HK-2 (cell line): ENCODE data around the gene RASGRF1.

Source experiments
- DNase-seq: peaks from one replicate; pipeline ENCODE4 v3.0.0-alpha.2; 2018; ENCODE audit not compliant: unreplicated experiment

Gene RASGRF1

DNA sequence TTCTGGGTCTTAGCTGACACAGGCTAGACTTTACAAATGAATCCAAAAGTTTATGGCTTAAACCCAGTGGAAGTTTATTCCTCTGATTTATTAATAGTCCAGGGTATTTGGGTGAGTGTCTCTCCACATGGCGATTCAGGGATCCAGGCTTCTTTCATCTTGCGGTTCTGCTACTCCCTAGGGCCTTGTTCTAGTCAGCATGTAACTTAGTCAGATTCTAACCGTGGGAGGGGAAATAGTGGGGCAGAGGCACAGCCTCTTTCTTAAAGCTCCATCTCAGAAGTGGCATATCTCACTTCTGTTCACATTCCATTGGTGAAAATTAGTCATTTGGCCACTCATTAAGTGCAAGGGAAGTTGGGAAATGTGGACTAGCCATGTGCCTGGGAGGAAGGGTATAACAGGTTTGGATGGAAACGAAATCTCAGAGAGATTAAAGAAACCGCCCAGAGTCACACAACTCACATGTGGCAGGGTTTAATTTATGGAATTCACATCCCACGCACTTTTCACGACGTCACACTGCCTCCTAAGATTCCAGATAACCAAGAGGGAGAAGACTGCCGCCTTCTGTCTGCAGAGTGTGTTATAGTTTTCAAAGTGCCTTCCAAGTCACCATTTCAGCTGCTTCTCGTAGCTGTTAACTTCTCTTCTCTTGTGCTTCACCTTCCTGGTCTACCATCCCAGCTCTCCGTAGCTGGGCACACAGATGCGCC is 11.4 kb upstream of the RASGRF1 start:
- DNase-seq = no peak

DNA sequence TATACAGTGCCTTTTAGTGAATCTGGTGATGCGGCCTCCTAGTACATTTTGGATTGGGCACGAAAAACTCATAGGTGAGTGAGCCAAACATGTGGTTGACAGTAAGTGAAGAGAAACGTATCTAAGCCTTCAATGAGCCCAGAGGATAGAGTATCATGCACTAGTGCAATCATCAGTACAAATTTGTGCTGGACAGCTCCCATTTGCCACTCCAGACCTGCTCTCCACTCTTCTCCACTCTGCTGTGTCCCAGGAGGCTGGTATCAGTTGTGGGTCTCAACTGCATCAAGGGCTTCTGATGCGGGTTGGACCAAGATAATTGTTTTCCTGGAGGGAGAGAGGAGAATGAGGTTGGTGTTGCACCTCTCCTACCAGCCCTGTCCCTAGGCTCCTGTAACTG is 9.1 kb upstream of the RASGRF1 start:
- DNase-seq = no peak

DNA sequence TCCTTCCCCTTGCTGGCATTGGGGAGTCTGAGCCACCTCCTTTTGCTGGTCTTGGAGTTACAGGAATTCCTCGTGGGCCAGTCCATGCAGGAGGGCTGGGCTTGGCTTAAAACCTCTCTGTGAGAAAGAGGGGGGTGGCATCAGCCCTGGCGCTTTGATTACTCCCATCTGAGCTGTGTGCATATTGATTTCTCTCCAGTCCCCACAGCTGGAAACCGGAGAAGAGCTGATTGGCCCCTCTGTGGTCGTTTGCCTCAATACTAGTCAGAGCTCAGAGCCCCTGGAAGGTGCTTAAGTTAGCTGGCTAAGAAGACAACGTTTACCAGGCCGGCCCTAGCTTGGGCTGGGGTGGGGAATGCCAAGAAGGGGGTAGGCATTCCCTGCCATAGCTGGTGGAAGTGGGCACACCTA is 4.0 kb upstream of the RASGRF1 start:
- DNase-seq = no peak

DNA sequence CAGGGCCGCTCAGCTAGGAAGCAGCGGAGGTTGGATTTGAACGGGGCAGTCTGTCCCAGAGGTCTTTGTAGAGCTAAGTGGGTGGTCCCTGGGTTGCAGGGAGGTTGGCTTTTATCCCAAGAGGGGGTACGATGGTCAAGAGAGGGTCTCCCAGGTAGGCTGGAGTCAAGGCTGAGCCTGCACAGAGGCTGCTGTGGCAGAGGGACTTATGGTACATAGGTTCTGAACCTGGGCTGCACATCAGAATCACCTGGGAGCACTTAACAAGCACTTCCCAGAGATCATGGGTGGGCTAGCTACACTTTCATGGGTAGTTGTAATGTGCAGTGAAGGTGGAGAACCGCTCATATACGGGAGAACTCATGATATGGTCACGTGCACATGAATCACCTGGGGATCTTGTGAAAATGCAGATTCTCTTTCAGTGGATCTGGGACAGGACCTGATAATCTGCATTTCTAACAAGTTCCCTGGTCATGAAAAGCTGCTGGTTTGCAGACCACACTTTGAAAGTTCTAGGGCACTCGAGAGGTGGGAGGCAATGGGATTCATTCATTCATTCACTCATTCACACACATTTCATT is 2.9 kb upstream of the RASGRF1 start:
- no peak for DNase-seq

DNA sequence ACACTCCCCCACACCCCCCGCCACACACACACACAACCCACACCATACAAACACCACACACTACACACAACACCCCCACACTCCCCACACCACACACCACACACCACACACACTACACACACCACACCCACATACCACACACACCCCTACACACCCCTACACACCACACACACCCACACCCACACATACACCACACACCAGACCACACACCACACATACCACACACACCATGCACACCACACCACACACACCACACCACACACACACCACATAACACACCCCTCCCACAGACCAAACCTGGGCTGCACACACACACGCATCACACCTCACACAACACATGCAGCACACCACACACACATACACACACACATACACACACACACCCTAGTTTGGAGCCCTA is 1.8 kb upstream of the RASGRF1 start:
- no peak for DNase-seq

DNA sequence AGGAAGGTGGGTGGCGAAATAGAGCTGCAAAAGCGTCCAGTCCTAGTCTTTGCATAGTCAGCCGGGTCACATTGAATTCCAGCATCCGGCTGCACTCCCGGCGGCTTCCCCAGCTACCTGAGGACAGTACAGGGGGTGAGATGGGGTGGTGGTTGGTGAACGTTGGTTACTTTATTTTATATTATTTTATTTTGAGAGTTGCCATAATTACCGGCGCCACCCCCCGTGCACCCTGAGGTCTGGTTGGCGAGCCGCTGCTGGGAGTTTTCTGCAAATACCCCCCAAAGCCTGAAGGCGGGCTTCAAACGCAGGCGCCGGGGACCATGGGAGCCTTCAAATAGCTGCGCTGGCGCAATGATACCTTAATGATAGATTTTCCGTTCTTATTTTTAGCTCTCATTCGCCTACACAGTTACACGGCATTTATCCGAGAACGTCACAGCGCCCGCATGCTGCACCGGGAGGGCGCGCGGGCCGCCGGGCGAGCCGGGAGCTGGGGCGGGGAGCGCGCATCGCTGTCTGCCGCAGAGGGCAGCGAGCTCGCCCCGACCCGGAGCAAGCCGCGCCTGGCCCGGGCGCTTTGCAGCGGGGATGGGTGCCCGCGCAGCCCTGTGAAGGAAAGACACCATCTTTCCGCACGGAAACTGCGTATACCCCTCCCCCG is 756 bp upstream of the RASGRF1 start:
- no peak for DNase-seq

DNA sequence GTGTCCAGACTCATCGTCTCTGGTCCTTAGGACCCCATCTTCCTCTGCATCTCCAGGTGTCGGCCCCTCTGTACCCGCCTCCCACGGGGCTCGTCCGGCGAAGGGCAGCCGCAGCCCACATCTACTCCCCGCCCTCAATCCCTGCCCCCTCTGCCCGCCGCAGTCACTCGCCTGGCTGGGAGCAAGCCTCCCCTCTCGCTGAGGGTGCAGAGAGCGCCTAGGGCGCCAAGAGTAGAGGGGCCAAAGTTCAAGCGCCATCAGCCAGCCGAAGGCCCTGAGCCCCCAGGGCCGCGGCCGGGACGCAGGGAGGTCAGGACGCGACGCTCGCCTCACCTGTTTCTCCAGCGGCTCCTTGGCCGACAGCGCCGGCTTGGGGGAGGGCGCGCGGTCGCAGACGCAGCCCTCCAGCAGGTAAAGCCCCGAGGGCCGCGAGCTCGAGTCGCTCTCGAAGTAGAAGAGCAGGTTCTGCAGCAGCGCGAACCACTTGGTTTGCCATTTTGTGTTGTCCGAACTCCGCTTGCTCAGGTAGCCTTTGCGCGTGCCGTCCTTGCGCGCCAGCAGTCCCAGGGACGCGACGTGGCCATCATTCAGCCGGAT is 592 bp downstream of the RASGRF1 start:
- DNase-seq = no peak

DNA sequence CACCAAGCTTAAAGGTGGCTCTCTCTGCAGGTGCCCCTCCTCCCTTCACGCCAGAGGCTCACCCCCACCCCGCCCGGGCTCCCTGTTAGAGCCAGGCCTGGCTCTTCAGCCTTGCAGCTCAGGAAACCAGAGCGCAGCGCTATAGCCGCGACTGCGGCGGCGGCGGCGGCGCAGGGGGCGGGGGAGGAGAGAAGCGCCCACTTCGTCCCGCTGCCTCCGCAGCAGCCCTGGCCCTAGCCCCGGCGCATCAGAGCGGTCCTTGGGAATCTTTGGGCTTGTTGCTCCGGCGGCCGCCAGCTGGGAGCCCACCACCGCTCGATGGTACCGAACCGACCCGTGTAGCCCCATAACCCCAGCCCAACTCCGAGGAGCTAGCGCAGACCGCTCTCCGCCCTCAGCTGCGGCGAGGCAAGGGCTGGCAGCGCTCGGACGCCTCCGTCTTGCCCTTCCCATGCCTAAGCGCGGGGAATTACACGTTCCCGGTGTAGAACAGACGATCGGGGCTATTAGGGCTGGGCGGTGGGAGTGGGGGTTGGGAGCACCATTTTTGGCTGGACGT is 1.2 kb downstream of the RASGRF1 start:
- no peak for DNase-seq

DNA sequence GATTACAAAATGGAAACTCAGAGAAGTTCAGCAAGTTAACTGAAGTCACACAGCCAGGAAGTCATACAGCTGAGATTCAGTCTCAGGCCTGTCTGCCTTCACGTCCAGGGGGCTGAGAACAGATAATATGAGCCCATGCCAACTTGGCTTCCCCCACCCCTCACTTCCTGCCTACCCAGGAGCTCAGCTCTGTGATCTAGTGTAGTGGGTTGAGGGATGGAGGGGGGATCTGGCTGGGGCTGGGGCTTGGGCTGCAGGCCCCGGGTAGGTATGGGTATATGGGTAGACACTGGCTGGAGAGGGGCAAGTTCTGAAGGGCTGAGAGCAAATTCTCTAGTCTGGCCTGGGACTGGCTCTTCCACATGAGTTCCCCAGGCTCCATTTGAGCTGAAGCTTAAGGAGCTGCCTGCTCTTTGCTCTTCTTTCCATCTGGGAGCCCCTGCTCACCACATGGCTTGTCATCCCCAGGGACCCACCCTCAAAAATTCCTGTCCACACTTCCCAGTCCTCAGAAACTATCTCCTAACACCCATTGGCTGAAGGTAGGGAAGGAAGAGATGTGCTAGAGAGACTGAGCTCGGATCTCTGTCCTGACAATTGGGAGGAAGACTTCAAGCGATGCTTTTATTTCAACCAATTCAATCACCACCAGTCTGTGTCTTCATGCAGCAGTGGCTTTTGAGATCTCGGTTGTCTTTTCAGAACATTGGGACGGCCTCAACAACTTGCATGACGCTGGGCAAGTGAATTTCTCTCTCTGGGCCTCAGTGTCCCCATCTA is 2.0 kb downstream of the RASGRF1 start:
- DNase-seq = no peak

DNA sequence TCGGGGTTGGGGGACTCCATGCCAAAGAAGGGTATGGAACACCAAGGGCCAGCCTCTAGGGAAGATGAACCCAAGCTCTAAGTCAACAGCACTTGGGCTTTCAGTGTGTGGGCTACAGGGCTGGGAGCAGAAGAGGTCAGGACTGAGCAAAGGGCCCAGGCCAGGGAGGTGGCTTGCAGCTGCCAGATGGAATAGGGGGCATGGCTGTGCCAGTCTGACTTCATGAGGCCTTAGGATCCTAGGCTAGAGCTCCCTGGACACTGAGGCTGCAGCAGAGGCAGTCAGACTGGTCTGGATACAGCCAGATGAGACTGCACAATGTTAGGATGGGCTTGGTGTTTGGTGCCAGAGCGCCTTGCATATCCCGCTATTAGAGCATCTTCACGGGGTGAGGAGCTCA is 3.8 kb downstream of the RASGRF1 start:
- DNase-seq = no peak

DNA sequence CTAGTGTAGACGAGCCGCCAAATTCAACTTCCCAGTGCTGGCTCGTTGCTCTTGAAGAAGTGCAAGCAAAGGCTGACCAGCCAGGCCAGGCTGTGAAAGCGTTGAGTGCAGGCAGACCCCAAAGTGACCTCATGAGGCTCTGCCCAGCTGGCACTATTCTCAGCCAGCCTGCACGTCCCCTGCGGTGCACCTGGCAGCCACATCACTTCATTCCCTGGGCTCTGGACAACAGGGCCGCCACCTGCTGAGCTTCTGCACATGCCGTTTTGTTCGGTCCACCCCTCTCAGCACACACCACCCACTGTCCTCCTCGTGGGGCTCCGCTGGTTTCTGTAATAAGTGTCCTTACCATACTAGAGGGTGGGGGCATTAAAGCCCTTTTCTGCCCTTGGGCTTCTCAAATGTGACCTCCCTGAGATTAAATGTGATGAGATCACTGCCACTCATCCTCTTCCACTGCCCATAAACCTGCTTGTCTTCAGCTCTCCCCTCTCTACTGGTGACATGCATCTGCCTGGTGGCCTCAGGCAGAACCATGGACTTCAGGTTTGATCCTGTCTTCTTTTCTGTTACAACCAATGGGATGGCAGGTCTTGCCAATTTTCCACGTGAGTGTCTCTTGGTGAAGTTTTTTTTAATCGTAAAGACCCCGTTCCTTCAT is 6.1 kb downstream of the RASGRF1 start:
- no peak for DNase-seq

DNA sequence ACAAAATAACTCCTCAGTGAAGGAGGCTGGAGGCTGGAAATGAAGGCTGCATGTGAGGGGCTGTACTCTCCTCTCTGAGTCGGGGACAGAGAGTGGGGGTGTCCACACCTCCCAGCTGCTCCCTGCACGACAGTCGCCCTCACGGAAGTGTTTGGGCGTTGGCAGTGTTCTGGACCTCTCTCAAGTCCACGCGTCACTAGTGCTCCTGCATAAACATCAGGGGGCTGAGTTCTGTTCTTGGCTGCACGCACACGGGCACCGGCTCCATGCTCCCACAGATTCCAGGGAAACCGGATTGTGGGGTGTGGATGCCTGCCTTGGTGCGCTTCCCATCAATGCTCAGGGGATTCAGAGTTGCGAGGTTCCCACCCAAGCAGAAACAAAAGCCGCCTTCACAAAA is 7.4 kb downstream of the RASGRF1 start:
- DNase-seq = no peak

DNA sequence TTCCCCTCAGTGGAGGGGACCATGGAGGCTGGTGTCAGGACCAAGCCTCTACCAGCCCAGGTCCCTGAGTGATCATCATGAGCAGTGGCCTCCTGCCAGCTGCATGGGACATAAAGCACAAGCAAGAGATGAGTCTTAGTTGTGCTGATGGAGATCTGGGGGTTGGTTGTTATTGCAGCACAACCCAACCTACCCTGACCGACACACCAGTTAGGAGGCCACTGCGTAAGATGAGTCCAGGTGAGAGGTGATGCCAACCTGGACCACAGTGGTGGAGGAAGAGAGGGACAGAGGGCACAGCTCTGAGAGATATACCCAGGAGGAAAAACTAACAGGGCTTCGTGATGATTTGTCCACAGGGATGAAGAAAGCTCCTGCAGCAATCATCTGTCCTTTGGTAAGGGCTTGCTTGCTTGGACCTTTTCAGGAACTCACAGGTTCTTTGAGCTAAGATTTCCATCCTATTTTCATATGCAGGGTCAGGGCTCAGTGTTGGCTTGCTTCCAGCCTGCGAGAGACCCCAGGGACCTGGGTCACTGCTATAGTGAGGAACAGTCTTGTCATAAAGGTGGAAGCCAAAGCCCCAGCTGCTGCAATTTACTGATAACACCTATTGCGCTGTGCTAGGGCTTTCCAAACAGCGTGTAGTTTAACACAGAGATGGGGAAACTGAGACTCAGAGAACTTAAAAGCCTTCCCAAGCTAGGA is 8.1 kb downstream of the RASGRF1 start:
- no peak for DNase-seq

DNA sequence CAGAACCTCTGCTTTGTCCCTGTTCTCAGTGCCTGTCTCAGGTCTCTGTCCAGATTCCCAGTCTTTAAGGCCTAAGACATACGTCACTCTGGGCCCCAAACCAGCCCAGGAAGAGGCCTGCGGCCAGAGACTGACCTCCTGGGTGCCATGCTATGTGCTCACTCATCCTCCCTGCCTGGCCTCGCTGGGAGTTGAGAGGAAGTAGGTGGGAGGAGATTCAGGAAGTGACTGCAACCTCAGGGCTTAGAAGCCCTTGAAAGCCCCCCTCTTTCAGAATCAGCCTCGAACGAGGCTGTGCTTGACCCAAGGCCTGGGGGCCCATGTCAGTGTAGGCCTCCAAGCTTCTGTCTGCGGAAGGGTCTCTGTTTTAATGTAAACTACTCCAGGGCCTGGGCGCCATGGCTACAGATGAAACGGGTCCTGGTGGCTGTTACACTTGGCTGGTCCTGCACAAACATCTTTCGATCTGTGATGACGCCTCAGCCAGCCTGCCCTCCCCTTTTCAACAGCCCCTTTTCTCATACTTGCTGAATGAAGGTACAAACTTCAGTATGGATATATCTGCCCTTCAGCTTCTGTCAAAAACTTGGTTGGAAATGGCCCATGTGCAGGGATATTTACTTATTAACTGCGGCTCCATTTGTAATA is 11.7 kb downstream of the RASGRF1 start:
- DNase-seq = no peak

DNA sequence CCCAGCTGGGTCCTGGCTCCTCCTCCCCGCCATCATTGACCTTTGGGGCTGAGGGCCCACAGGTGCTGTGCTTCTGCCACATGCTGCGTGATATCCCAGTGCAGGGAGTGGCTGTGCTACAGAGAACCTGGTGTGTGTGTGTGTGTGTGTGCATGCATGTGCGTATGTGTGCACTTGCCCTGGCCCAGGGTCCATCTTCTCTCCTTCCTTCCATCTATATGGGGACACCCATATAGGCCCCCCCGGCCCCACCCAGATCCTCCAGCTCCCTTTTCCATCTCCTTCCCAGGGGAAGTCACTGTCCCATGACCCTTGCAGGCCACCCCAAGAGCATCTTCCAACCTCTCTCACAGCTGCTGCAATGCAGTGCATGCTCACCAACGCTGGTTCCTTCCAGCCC is 12.6 kb downstream of the RASGRF1 start:
- DNase-seq = no peak

DNA sequence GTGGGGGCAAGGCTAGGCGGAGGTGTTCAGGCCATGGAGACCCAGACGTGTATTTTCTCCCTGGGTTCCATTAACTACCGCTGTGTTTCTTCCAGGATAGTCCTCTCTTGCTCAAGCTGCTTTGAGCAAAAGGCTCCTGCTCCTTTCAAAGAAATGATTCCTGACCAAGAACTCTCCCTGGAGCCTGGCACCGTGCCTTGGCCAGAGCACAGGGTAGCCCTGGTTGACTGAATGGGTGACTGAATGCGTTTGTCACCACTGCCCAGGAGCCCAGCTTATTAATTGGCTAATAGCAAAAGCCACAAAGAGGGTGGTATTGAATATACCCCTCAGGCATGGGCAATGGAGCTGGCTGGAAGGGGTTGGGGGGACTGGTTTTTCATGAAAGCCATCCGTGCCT is 13.9 kb downstream of the RASGRF1 start:
- DNase-seq = no peak

DNA sequence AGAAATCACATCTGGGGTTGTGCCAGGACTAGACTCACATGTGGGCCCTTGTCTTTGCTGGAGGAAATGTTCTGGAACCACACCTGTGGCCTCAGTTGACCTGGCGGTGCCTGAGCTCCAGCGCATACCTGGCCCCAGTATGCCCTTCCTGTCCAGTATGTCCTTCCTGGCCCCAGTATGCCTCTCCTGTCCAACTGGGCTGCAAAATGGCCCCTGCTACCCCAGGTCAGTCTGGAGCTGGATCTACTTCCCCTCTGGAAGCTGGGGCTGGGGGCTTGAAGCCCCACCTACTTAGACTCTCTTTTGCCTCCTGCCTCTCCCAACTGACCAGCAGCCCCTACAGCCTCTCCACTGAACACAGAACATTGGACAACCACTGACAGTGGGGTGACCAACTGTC is 15.3 kb downstream of the RASGRF1 start:
- DNase-seq = no peak

DNA sequence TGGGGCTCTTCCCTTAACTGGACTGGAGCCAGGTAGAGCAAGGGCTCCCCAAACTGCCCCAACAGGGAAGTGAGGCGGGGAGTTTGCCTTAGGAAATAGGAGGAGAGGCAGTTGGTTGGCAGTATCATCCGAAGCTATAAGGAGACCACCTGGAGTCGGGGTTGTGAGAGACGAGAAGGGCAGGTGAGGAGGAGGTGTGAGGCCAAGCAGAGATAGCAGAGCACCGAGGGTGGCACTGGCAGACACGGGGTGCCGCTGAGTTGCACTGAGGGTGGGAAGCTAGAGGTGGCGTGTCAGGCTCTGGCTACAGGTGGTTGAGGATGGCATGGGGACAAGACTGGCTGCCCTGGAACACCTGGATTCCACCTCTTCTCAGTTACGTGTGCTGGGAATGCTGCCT is 17.2 kb downstream of the RASGRF1 start:
- DNase-seq = no peak

DNA sequence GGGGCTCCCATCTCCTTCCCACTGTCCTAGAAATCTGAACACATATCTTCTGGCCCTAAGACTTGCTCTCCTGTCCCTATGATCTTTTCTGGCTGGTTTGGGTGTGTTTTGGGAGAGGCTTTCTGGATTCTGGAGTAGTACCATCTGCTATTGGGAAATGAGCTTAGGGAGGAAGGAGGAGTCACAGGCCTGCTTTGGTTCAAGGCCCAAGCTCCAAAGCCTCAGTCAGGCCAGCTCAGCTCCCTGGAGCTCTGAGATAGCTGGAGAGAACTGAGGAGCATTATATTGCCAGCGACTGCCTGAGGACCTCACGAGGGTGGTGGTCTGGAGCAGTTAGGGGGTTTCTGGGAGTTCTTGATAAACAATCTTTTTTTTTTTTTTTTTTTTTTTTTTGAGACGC is 18.7 kb downstream of the RASGRF1 start:
- DNase-seq = no peak

DNA sequence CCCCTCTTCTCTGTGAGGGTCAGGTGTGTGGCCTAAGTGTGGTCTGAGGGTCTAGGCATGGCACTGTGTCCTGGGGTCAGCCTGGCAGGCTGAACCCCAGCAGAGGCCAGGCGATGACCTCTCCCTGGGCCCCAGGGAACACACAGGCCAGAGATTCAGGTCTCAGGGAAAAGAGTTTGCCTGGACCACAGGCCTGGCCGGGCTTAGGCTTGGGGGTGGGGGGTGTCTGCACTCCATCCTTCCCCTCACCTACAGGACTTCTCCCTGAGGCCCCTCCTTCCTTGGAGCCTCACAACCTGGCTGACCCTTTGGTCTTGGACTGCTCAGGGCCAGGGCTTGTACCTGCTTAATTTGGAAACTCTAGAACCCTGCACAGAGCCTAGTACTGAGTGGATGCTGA is 21.8 kb downstream of the RASGRF1 start:
- no peak for DNase-seq
